Measurements from ENCODE around the gene RREB1.

The RREB1 gene

GRCh38 chr6:7124636-7125035 is 16.9 kb downstream of the RREB1 start:
- no peak for DNase-seq (ENCODE audit: low read depth)

- DNase-seq (ENCODE audit: low read depth) = no peak
Observed at GRCh38 chr6:7125290-7125689, 17.5 kb downstream of the RREB1 start.

- no peak for DNase-seq (ENCODE audit: low read depth)
Observed at GRCh38 chr6:7126754-7127153, 19.0 kb downstream of the RREB1 start.

GRCh38 chr6:7127680-7128079 is 19.9 kb downstream of the RREB1 start:
- no peak for DNase-seq (ENCODE audit: low read depth)

- DNase-seq (ENCODE audit: low read depth) = no peak
Observed at GRCh38 chr6:7129360-7129759, 21.6 kb downstream of the RREB1 start.

- DNase-seq (ENCODE audit: low read depth) = no peak
Observed at GRCh38 chr6:7129784-7130569, 22.2 kb downstream of the RREB1 start.

GRCh38 chr6:7131390-7131789 is 23.6 kb downstream of the RREB1 start:
- no peak for DNase-seq (ENCODE audit: low read depth)

GRCh38 chr6:7132398-7133035 is 24.8 kb downstream of the RREB1 start:
- DNase-seq (ENCODE audit: low read depth) = no peak

- no peak for DNase-seq (ENCODE audit: low read depth)
Observed at GRCh38 chr6:7134999-7135745, 27.4 kb downstream of the RREB1 start.

GRCh38 chr6:7135755-7136154 is 28.0 kb downstream of the RREB1 start:
- no peak for DNase-seq (ENCODE audit: low read depth)

- DNase-seq (ENCODE audit: low read depth) = no peak
Observed at GRCh38 chr6:7136859-7137334, 29.1 kb downstream of the RREB1 start.

GRCh38 chr6:7137335-7138045 is 29.7 kb downstream of the RREB1 start:
- DNase-seq (ENCODE audit: low read depth) = peak; percentile 48

GRCh38 chr6:7138046-7138531 is 30.3 kb downstream of the RREB1 start:
- DNase-seq (ENCODE audit: low read depth) = no peak

- DNase-seq (ENCODE audit: low read depth) = no peak
Observed at GRCh38 chr6:7138921-7139358, 31.2 kb downstream of the RREB1 start.

- no peak for DNase-seq (ENCODE audit: low read depth)
Observed at GRCh38 chr6:7139835-7140470, 32.2 kb downstream of the RREB1 start.

- DNase-seq (ENCODE audit: low read depth) = peak; percentile 69
Observed at GRCh38 chr6:7140631-7141378, 33.0 kb downstream of the RREB1 start.

GRCh38 chr6:7142228-7142801 is 34.6 kb downstream of the RREB1 start:
- DNase-seq (ENCODE audit: low read depth) = no peak

GRCh38 chr6:7142918-7143475 is 35.2 kb downstream of the RREB1 start:
- DNase-seq (ENCODE audit: low read depth) = no peak

- no peak for DNase-seq (ENCODE audit: low read depth)
Observed at GRCh38 chr6:7143476-7143974, 35.8 kb downstream of the RREB1 start.
